Caco-2 (cell line): ENCODE data around the gene CDH13. TPM values are rescaled to one million over a fixed set of nuclear protein-coding genes. Genes with fewer than 3 reads are reported as not detected.

ENCODE experiments used
- BruUV-seq: library from RNA; stranded (reverse); fragments of 400-500 nt; replicated peaks from 2 replicates; lab custom pipeline; 2021; lab: Mats Ljungman, UMichigan
- CTCF ChIA-PET: fragments of 300-600 bp; sonication (Branson Sonifier 250); formaldehyde crosslinking; loops from one replicate; lab custom pipeline; 2022; ENCODE audit warnings: antibody characterized with exemption; lab: Charles Lee
- POLR2A ChIA-PET: fragments of 300-600 bp; sonication (Branson Sonifier 250); formaldehyde crosslinking; loops from one replicate; lab custom pipeline; 2022; ENCODE audit warnings: antibody characterized with exemption; lab: Charles Lee
- DNase-seq, 2 experiments: peaks; one replicate each; pipeline versions ENCODE4 v3.0.0 to v3.0.0-alpha.2; 2020 to 2022
- H3K27me3 ChIP-seq: replicated peaks from 2 replicates; pipeline ENCODE4 v1.6.0; 2011; ENCODE audit warnings: low read length; ENCODE audit not compliant: control insufficient read depth, insufficient read depth
- H3K36me3 ChIP-seq: 2 replicates; pipeline ENCODE4 v1.5.1; 2011; ENCODE audit warnings: low read length; ENCODE audit not compliant: control insufficient read depth, insufficient read depth
- H3K4me1 ChIP-seq: fragments of 250-450 bp; sonication (Bioruptor Pico); 2 replicates; pipeline ENCODE4 v1.5.1; 2020; ENCODE audit warnings: mild to moderate bottlenecking
- H3K4me3 ChIP-seq: 2 replicates; pipeline ENCODE4 v1.5.1; 2011; ENCODE audit warnings: low read depth, mild to moderate bottlenecking, control low read depth, low read length
- H3K9me3 ChIP-seq: fragments of 250-450 bp; sonication (Bioruptor Pico); 2 replicates; pipeline ENCODE4 v1.5.1; 2020; ENCODE audit warnings: mild to moderate bottlenecking, moderate library complexity
- H3K27ac Mint-ChIP-seq: one replicate; pipeline ENCODE4 v1.8.0; 2022; ENCODE audit warnings: mixed read lengths; ENCODE audit not compliant: unreplicated experiment
- H3K27me3 Mint-ChIP-seq: one replicate; pipeline ENCODE4 v1.8.0; 2022; ENCODE audit warnings: mixed read lengths; ENCODE audit not compliant: insufficient read depth, unreplicated experiment
- H3K36me3 Mint-ChIP-seq: one replicate; pipeline ENCODE4 v1.8.0; 2022; ENCODE audit warnings: mild to moderate bottlenecking, mixed read lengths; ENCODE audit not compliant: insufficient read depth, unreplicated experiment
- H3K4me1 Mint-ChIP-seq: one replicate; pipeline ENCODE4 v1.8.0; 2022; ENCODE audit warnings: low read depth, mixed read lengths; ENCODE audit not compliant: unreplicated experiment
- H3K4me3 Mint-ChIP-seq: one replicate; pipeline ENCODE4 v1.8.0; 2022; ENCODE audit warnings: mild to moderate bottlenecking, moderate library complexity, mixed read lengths; ENCODE audit not compliant: unreplicated experiment
- H3K9me3 Mint-ChIP-seq: one replicate; pipeline ENCODE4 v1.8.0; 2022; ENCODE audit warnings: mixed read lengths; ENCODE audit not compliant: unreplicated experiment
- intact Hi-C: fragments of 100-400 bp; cut with micrococcal nuclease; formaldehyde crosslinking; loops from one replicate; pipeline ENCODE4 v1.10.0; 2022; ENCODE audit not compliant: unreplicated experiment
- total RNA-seq: library from RNA; stranded (reverse); gene quantifications from 2 replicates; pipeline ENCODE4 v1.2.3, GENCODE V29; 2022
- TF ChIP-seq, protein P1 (sequence below), 2 experiments: fragments of 200-600 bp in 1 of 2; IDR thresholded peaks; 1 replicate in 1 of 2; 2 replicates in 1 of 2; pipeline versions ENCODE4 v1.5.1 to v1.8.0; 2011 to 2022; ENCODE audit warnings: antibody characterized with exemption in 1 of 2, control low read depth in 1 of 2, inconsistent platforms in 1 of 2, low read depth in 1 of 2, low read length in 1 of 2, mild to moderate bottlenecking in 1 of 2, moderate library complexity in 1 of 2; ENCODE audit not compliant: insufficient read depth in 1 of 2, severe bottlenecking in 1 of 2, unreplicated experiment in 1 of 2

CDH13 gene
- total RNA-seq, 1 experiment from 2014 or later: 2.2 TPM

DNA sequence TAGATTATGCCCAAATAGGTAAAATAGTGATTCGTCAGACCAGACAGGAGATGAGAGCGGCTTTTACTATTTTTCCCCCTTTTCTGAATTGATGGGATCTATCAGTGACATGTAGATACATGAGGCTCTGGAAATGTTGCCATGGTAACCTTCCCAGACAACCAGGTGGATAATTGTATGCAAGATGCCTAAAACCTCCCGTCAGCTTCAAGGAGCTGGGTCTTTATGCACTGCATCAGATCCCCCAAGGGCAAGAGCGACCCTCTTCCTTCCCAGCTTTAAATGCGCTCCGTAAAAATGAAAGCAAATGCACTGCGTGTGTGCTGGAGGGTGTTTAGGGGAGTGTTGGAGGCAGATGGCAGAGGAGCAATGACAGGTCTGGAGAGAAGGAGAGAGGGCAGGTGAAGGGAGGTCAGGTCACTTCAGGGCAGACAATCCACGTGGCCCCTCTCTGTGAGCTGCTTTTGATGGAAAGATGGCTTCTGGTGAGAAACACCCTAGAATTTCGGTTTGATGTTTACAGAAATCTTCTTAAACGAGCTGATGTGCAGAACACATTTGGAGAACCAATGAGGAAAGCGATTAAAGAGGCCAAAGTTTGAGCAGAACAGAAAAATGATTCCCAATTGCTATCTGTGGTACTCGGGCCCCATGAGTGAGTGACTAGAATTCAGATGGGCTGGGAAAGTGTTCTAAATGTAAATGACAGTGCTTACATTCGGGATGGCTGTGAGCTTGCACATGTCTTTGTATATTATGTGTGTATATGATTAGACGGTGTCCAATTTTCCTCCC lies 719.3 kb downstream of the CDH13 start:
- H3K36me3 Mint-ChIP-seq: no peaks in the 10 kb centered on the region
- H3K4me3 Mint-ChIP-seq: no peak overlapping the region
- H3K4me1 Mint-ChIP-seq: no peaks in the 10 kb centered on the region
- intact Hi-C loops: no loop called here
- DNase-seq: no peak
- Histone ChIP-seq H3K9me3 (no peaks in the 10 kb centered on the region), H3K4me1 (no peaks in the 10 kb centered on the region), H3K36me3 (no peaks in the 10 kb centered on the region), H3K27me3 (no peaks in the 10 kb centered on the region; the same call in 1 of the 2 replicates), H3K4me3 (no peak overlapping the region)
- H3K27ac Mint-ChIP-seq: no peak overlapping the region
- BruUV-seq: no TSS peak
- no peaks in the 10 kb centered on the region for H3K9me3 Mint-ChIP-seq
- TF ChIP-seq, protein P1, sequence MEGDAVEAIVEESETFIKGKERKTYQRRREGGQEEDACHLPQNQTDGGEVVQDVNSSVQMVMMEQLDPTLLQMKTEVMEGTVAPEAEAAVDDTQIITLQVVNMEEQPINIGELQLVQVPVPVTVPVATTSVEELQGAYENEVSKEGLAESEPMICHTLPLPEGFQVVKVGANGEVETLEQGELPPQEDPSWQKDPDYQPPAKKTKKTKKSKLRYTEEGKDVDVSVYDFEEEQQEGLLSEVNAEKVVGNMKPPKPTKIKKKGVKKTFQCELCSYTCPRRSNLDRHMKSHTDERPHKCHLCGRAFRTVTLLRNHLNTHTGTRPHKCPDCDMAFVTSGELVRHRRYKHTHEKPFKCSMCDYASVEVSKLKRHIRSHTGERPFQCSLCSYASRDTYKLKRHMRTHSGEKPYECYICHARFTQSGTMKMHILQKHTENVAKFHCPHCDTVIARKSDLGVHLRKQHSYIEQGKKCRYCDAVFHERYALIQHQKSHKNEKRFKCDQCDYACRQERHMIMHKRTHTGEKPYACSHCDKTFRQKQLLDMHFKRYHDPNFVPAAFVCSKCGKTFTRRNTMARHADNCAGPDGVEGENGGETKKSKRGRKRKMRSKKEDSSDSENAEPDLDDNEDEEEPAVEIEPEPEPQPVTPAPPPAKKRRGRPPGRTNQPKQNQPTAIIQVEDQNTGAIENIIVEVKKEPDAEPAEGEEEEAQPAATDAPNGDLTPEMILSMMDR (IDR thresholded peaks at IDR 0.05; ENCODE audit: insufficient read depth in 1 of 2, low read depth in 1 of 2, low read length in 1 of 2, severe bottlenecking in 1 of 2, unreplicated experiment in 1 of 2): no peak
- ChIA-PET CTCF (no interaction called here), POLR2A (no interaction called here)
- H3K27me3 Mint-ChIP-seq: peaks cover 18% of the 10 kb centered on the region

DNA sequence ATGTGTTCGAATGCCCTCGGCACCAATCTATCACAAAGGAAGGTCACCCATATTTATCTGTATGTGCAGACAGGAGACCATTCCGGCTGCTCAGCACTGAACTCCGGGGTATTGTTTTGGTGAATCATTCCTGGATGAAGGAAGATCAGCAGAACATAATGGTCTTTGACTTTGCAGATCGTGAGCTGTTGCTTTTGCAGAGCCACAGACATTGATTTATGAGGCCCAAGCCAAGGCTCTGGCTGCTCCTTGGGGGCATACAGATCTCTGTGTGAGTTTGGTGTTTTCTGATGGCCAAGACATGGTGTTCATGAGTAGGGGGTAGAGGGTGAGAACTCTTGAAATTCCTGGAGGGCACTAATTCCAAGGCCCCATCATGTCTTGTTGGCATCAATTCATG lies 722.2 kb downstream of the CDH13 start:
- Mint-ChIP-seq H3K27me3 (peaks cover 15% of the 10 kb centered on the region), H3K4me1 (no peaks in the 10 kb centered on the region), H3K4me3 (no peak overlapping the region), H3K9me3 (no peaks in the 10 kb centered on the region), H3K36me3 (no peaks in the 10 kb centered on the region), H3K27ac (no peak overlapping the region)
- Histone ChIP-seq H3K36me3 (no peaks in the 10 kb centered on the region), H3K4me1 (no peaks in the 10 kb centered on the region), H3K9me3 (no peaks in the 10 kb centered on the region), H3K27me3 (no peaks in the 10 kb centered on the region; the same call in 1 of the 2 replicates), H3K4me3 (no peak overlapping the region)
- BruUV-seq: no TSS peak
- intact Hi-C loops: no loop called here
- POLR2A ChIA-PET: no interaction called here
- CTCF ChIA-PET: no interaction called here
- TF ChIP-seq, protein P1 (IDR thresholded peaks at IDR 0.05; ENCODE audit: insufficient read depth in 1 of 2, low read depth in 1 of 2, low read length in 1 of 2, severe bottlenecking in 1 of 2, unreplicated experiment in 1 of 2): no peak
- DNase-seq: no peak

DNA sequence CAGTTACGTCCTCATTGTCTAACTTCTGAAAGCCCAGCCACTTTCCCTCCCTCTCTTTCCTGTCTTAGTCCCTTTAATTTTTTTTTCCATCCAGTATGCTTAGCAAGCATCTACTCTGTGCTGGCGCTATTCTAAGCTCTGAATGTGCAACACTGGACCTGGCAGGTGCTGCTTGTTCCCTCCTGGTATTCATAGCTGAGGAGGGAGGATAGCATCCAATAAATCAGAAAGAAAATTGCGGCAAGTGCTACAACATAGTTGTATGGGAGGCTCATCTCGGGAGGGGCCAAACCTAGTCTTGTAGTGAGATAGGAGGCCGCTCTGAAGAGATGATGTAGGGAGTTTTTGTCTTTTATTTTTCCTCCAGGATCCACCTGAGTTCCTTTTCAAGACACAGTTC lies 723.7 kb downstream of the CDH13 start:
- TF ChIP-seq, protein P1 (IDR thresholded peaks at IDR 0.05; ENCODE audit: insufficient read depth in 1 of 2, low read depth in 1 of 2, low read length in 1 of 2, severe bottlenecking in 1 of 2, unreplicated experiment in 1 of 2): no peak
- Mint-ChIP-seq H3K9me3 (no peaks in the 10 kb centered on the region), H3K4me1 (no peaks in the 10 kb centered on the region), H3K27ac (no peak overlapping the region), H3K4me3 (no peak overlapping the region), H3K36me3 (no peaks in the 10 kb centered on the region), H3K27me3 (peaks cover 12% of the 10 kb centered on the region)
- POLR2A ChIA-PET: no interaction called here
- Histone ChIP-seq H3K27me3 (no peaks in the 10 kb centered on the region; the same call in 1 of the 2 replicates), H3K4me3 (no peak overlapping the region), H3K9me3 (no peaks in the 10 kb centered on the region), H3K36me3 (no peaks in the 10 kb centered on the region), H3K4me1 (no peaks in the 10 kb centered on the region)
- intact Hi-C loops: no loop called here
- no TSS peak for BruUV-seq
- CTCF ChIA-PET: interaction anchor here (0.6 kb wide), 1 partner anchor 96 kb away, joined by 4 read pairs; no protein-coding TSS in a partner anchor
- no peak for DNase-seq
